HEK293 (cell line): Measurements from ENCODE around the gene EIF4ENIF1.
A peak's percentile ranks its signal among the peaks of the same experiment; 100 is the strongest.

Experiments
- CTCF ChIA-PET: fragments of 350-600 bp; formaldehyde crosslinking; extraction: SDS; loops from one replicate; lab custom pipeline; 2021; ENCODE audit warnings: antibody characterized with exemption; lab: Yijun Ruan, JAX
- POLR2A ChIA-PET: fragments of 300-600 bp; formaldehyde crosslinking; extraction: SDS; loops from one replicate; lab custom pipeline; 2020; ENCODE audit warnings: antibody characterized with exemption, inconsistent platforms; lab: Yijun Ruan, JAX
- H3K27ac ChIP-seq: fragments of 200-500 bp; sonication (Bioruptor generic); 2 replicates; pipeline ENCODE4 v1.5.1; 2014; ENCODE audit warnings: low read depth, low read length, control low read depth, inconsistent platforms; ENCODE audit errors: extremely low read depth
- H3K36me3 ChIP-seq, 2 experiments: fragments of 200-500 bp in 1 of 2; sonication (Bioruptor generic) in 1 of 2; 1 replicate in 1 of 2; 2 replicates in 1 of 2; pipeline ENCODE4 v1.5.1; 2014 to 2017; ENCODE audit warnings: inconsistent platforms in 2 of 2, low read length in 2 of 2; ENCODE audit not compliant: control insufficient read depth in 2 of 2, insufficient read depth in 1 of 2
- H3K4me1 ChIP-seq: fragments of 200-500 bp; sonication (Bioruptor generic); 2 replicates; pipeline ENCODE4 v1.5.1; 2014; ENCODE audit warnings: mild to moderate bottlenecking, low read length, inconsistent platforms; ENCODE audit not compliant: control insufficient read depth, insufficient read depth
- H3K4me3 ChIP-seq: 2 replicates; pipeline ENCODE4 v1.5.1; 2011; ENCODE audit warnings: low read depth, mild to moderate bottlenecking, control low read depth, low read length, moderate library complexity
- H3K9me3 ChIP-seq: fragments of 200-500 bp; sonication (Bioruptor generic); 2 replicates; pipeline ENCODE4 v1.5.1; 2014; ENCODE audit warnings: low read depth, low read length, inconsistent platforms; ENCODE audit not compliant: control insufficient read depth, insufficient read depth
- EGR2 ChIP-seq: fragments of 450-650 bp; formaldehyde crosslinking; IDR thresholded peaks from 2 replicates; pipeline ENCODE4 v1.5.1; 2016; ENCODE audit warnings: low read depth, missing biosample characterization, missing genetic modification characterization
- FEZF1 ChIP-seq: fragments of 450-650 bp; formaldehyde crosslinking; IDR thresholded peaks from 2 replicates; pipeline ENCODE4 v1.5.1; 2016; ENCODE audit warnings: missing biosample characterization, missing genetic modification characterization
- GLIS1 ChIP-seq: fragments of 450-650 bp; formaldehyde crosslinking; IDR thresholded peaks from 2 replicates; pipeline ENCODE4 v1.5.1; 2016; ENCODE audit warnings: missing biosample characterization, missing genetic modification characterization
- OVOL3 ChIP-seq: fragments of 450-650 bp; formaldehyde crosslinking; IDR thresholded peaks from 2 replicates; pipeline ENCODE4 v1.5.1; 2016; ENCODE audit warnings: missing biosample characterization, missing genetic modification characterization
- TRIM28 ChIP-seq: IDR thresholded peaks from 2 replicates; pipeline ENCODE4 v1.6.1; 2011; ENCODE audit warnings: low read length, control low read depth, borderline replicate concordance
- ZBTB20 ChIP-seq: fragments of 450-650 bp; formaldehyde crosslinking; IDR thresholded peaks from 2 replicates; pipeline ENCODE4 v1.5.1; 2016; ENCODE audit warnings: missing biosample characterization, missing genetic modification characterization
- ZBTB7A ChIP-seq: fragments of 450-650 bp; formaldehyde crosslinking; IDR thresholded peaks from 2 replicates; pipeline ENCODE4 v1.5.1; 2016; ENCODE audit warnings: low read depth, missing biosample characterization, missing genetic modification characterization
- ZFP37 ChIP-seq: fragments of 450-650 bp; formaldehyde crosslinking; IDR thresholded peaks from 2 replicates; pipeline ENCODE4 v1.5.1; 2016; ENCODE audit warnings: missing biosample characterization, missing genetic modification characterization
- ZFP41 ChIP-seq: fragments of 450-650 bp; formaldehyde crosslinking; IDR thresholded peaks from 2 replicates; pipeline ENCODE4 v1.5.1; 2016; ENCODE audit warnings: missing biosample characterization, missing genetic modification characterization, borderline replicate concordance
- ZFP69B ChIP-seq: fragments of 450-650 bp; formaldehyde crosslinking; IDR thresholded peaks from 2 replicates; pipeline ENCODE4 v1.5.1; 2016; ENCODE audit warnings: missing biosample characterization, missing genetic modification characterization
- ZNF133 ChIP-seq: fragments of 450-650 bp; formaldehyde crosslinking; IDR thresholded peaks from 2 replicates; pipeline ENCODE4 v1.5.1; 2016; ENCODE audit warnings: missing biosample characterization, missing genetic modification characterization
- ZNF146 ChIP-seq: fragments of 450-650 bp; formaldehyde crosslinking; IDR thresholded peaks from 2 replicates; pipeline ENCODE4 v1.5.1; 2016; ENCODE audit warnings: missing biosample characterization, missing genetic modification characterization
- ZNF2 ChIP-seq: fragments of 450-650 bp; formaldehyde crosslinking; IDR thresholded peaks from 2 replicates; pipeline ENCODE4 v1.5.1; 2016; ENCODE audit warnings: missing biosample characterization, missing genetic modification characterization
- ZNF311 ChIP-seq: fragments of 450-650 bp; formaldehyde crosslinking; IDR thresholded peaks from 2 replicates; pipeline ENCODE4 v1.5.1; 2017; ENCODE audit warnings: missing biosample characterization, missing genetic modification characterization, borderline replicate concordance
- ZNF335 ChIP-seq: fragments of 450-650 bp; formaldehyde crosslinking; conservative IDR thresholded peaks from 2 replicates; pipeline ENCODE4 v1.5.1; 2016; ENCODE audit warnings: missing biosample characterization, missing genetic modification characterization
- ZNF341 ChIP-seq: fragments of 450-650 bp; formaldehyde crosslinking; IDR thresholded peaks from 2 replicates; pipeline ENCODE4; 2016; ENCODE audit warnings: low read depth, missing biosample characterization, missing genetic modification characterization
- ZNF404 ChIP-seq: fragments of 450-650 bp; formaldehyde crosslinking; IDR thresholded peaks from 2 replicates; pipeline ENCODE4 v1.5.1; 2017; ENCODE audit warnings: missing biosample characterization, missing genetic modification characterization
- ZNF549 ChIP-seq: fragments of 450-650 bp; IDR thresholded peaks from 2 replicates; pipeline ENCODE4 v1.5.1; 2018; ENCODE audit warnings: missing biosample characterization, missing genetic modification characterization, mild to moderate bottlenecking, inconsistent platforms, moderate library complexity
- ZNF600 ChIP-seq: fragments of 450-650 bp; formaldehyde crosslinking; IDR thresholded peaks from 2 replicates; pipeline ENCODE4 v1.5.1; 2016; ENCODE audit warnings: missing biosample characterization, missing genetic modification characterization
- ZNF623 ChIP-seq: fragments of 450-650 bp; formaldehyde crosslinking; IDR thresholded peaks from 2 replicates; pipeline ENCODE4 v1.5.1; 2016; ENCODE audit warnings: missing biosample characterization, missing genetic modification characterization
- ZNF624 ChIP-seq: fragments of 450-650 bp; formaldehyde crosslinking; IDR thresholded peaks from 2 replicates; pipeline ENCODE4 v1.5.1; 2017; ENCODE audit warnings: missing biosample characterization, missing genetic modification characterization
- ZNF629 ChIP-seq: fragments of 450-650 bp; formaldehyde crosslinking; IDR thresholded peaks from 2 replicates; pipeline ENCODE4 v1.5.1; 2017; ENCODE audit warnings: missing biosample characterization, missing genetic modification characterization
- ZNF660 ChIP-seq: fragments of 450-650 bp; IDR thresholded peaks from 2 replicates; pipeline ENCODE4 v1.5.1; 2018; ENCODE audit warnings: missing biosample characterization, mild to moderate bottlenecking, missing genetic modification characterization
- ZNF707 ChIP-seq: fragments of 450-650 bp; formaldehyde crosslinking; IDR thresholded peaks from 2 replicates; pipeline ENCODE4 v1.5.1; 2016; ENCODE audit warnings: missing biosample characterization, missing genetic modification characterization
- ZNF76 ChIP-seq: fragments of 450-650 bp; formaldehyde crosslinking; IDR thresholded peaks from 2 replicates; pipeline ENCODE4; 2016; ENCODE audit warnings: low read depth, missing biosample characterization, missing genetic modification characterization, borderline replicate concordance
- ZNF768 ChIP-seq: fragments of 450-650 bp; formaldehyde crosslinking; IDR thresholded peaks from 2 replicates; pipeline ENCODE4 v1.5.1; 2018; ENCODE audit warnings: missing biosample characterization, mild to moderate bottlenecking, missing genetic modification characterization
- TF ChIP-seq, protein P1 (sequence below): fragments of 450-650 bp; IDR thresholded peaks from 2 replicates; pipeline ENCODE4 v1.5.1; 2018; ENCODE audit warnings: missing biosample characterization, mild to moderate bottlenecking, missing genetic modification characterization
- TF ChIP-seq, protein P2 (sequence below): fragments of 450-650 bp; formaldehyde crosslinking; IDR thresholded peaks from 2 replicates; pipeline ENCODE4 v1.5.1; 2017; ENCODE audit warnings: missing biosample characterization, mild to moderate bottlenecking, missing genetic modification characterization, moderate library complexity
- TF ChIP-seq, protein P3 (sequence below): fragments of 450-650 bp; formaldehyde crosslinking; IDR thresholded peaks from 2 replicates; pipeline ENCODE4 v1.5.1; 2016; ENCODE audit warnings: missing biosample characterization, missing genetic modification characterization, borderline replicate concordance
- TF ChIP-seq, protein P4 (sequence below): fragments of 450-650 bp; formaldehyde crosslinking; IDR thresholded peaks from 2 replicates; pipeline ENCODE4 v1.5.1; 2016; ENCODE audit warnings: missing biosample characterization, missing genetic modification characterization
- TF ChIP-seq, protein P5 (sequence below): fragments of 450-650 bp; formaldehyde crosslinking; IDR thresholded peaks from 2 replicates; pipeline ENCODE4 v1.5.1; 2016; ENCODE audit warnings: missing biosample characterization, missing genetic modification characterization, borderline replicate concordance

EIF4ENIF1 gene

DNA sequence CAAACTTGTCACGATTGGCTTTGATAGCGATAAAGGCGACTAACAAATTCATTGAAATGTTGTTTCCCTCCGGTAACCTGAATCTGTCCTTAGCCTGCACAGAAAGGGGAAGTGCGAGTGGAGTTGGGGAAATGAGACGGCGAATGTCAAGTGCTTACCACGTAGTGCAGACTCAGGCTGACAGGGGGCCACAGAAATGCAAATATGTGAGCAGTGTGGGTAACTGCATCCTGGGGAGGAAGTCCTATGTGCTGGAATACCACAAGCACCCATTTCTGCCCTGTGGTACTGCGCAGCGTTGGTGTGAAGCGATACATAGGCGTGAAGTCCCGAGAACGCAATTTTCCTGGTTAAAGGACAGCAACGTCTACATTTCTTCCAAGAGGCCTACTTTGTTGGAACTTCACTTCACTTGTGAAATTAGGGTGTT is 869 bp upstream of the EIF4ENIF1 start:
- ChIA-PET POLR2A (interaction anchor here (1.3 kb wide), 1 partner anchor 140 kb away, joined by 4 read pairs; no protein-coding TSS in a partner anchor), CTCF (interaction anchor here (1.4 kb wide), 1 partner anchor 11 kb away, joined by 3 read pairs; no protein-coding TSS in a partner anchor)
- Histone ChIP-seq H3K4me3 (peak overlapping the region; percentile 95), H3K9me3 (no peaks in the 10 kb centered on the region), H3K27ac (peak overlapping the region; percentile 88), H3K36me3 (peaks cover 16 to 28% of the 10 kb centered on the region in 2 experiments; a peak in 2 of 3 replicates), H3K4me1 (peaks cover 2% of the 10 kb centered on the region; the same call in 1 of the 2 replicates)
- no peak for TF ChIP-seq ZFP37 (tag by site-specific recombination)
- TF ChIP-seq ZFP69B (tag by site-specific recombination) = no peak
- no peak for TF ChIP-seq ZNF404 (tag by site-specific recombination)
- TF ChIP-seq ZNF76 (tag by site-specific recombination) = peak; percentile 86; the same call in 1 of the 2 replicates
- TF ChIP-seq ZNF335 (tag by site-specific recombination) = peak; percentile 75
- no peak for TF ChIP-seq ZNF768 (tag by site-specific recombination)
- no peak for TF ChIP-seq ZNF311
- no peak for TF ChIP-seq ZNF146 (tag by site-specific recombination)
- peak; percentile 98 for TF ChIP-seq ZNF600
- TF ChIP-seq ZNF549 (tag by site-specific recombination) = no peak
- TF ChIP-seq OVOL3 = no peak
- no peak for TF ChIP-seq ZNF624 (tag by site-specific recombination)
- peak; percentile 85 for TF ChIP-seq ZBTB20 (tag by site-specific recombination)
- TF ChIP-seq GLIS1 (tag by site-specific recombination) = peak; percentile 65
- TF ChIP-seq EGR2 (tag by site-specific recombination) = no peak
- TF ChIP-seq ZNF2 = no peak; the same call in 1 of the 2 replicates
- TF ChIP-seq ZNF341 (tag by site-specific recombination) = peak; percentile 98
- TF ChIP-seq TRIM28 = no peak
- no peak for TF ChIP-seq ZFP41
- TF ChIP-seq ZNF707 (tag by site-specific recombination) = no peak
- TF ChIP-seq FEZF1 (tag by site-specific recombination) = no peak
- TF ChIP-seq, protein P1, sequence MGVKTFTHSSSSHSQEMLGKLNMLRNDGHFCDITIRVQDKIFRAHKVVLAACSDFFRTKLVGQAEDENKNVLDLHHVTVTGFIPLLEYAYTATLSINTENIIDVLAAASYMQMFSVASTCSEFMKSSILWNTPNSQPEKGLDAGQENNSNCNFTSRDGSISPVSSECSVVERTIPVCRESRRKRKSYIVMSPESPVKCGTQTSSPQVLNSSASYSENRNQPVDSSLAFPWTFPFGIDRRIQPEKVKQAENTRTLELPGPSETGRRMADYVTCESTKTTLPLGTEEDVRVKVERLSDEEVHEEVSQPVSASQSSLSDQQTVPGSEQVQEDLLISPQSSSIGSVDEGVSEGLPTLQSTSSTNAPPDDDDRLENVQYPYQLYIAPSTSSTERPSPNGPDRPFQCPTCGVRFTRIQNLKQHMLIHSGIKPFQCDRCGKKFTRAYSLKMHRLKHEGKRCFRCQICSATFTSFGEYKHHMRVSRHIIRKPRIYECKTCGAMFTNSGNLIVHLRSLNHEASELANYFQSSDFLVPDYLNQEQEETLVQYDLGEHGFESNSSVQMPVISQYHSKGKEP (tag by site-specific recombination) = 0 out of 2 replicates have a peak, but pooled peaks have one; percentile 33
- TF ChIP-seq ZNF629 = peak; percentile 39
- TF ChIP-seq, protein P2, sequence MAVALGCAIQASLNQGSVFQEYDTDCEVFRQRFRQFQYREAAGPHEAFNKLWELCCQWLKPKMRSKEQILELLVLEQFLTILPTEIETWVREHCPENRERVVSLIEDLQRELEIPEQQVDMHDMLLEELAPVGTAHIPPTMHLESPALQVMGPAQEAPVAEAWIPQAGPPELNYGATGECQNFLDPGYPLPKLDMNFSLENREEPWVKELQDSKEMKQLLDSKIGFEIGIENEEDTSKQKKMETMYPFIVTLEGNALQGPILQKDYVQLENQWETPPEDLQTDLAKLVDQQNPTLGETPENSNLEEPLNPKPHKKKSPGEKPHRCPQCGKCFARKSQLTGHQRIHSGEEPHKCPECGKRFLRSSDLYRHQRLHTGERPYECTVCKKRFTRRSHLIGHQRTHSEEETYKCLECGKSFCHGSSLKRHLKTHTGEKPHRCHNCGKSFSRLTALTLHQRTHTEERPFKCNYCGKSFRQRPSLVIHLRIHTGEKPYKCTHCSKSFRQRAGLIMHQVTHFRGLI (tag by site-specific recombination) = no peak
- TF ChIP-seq, protein P3, sequence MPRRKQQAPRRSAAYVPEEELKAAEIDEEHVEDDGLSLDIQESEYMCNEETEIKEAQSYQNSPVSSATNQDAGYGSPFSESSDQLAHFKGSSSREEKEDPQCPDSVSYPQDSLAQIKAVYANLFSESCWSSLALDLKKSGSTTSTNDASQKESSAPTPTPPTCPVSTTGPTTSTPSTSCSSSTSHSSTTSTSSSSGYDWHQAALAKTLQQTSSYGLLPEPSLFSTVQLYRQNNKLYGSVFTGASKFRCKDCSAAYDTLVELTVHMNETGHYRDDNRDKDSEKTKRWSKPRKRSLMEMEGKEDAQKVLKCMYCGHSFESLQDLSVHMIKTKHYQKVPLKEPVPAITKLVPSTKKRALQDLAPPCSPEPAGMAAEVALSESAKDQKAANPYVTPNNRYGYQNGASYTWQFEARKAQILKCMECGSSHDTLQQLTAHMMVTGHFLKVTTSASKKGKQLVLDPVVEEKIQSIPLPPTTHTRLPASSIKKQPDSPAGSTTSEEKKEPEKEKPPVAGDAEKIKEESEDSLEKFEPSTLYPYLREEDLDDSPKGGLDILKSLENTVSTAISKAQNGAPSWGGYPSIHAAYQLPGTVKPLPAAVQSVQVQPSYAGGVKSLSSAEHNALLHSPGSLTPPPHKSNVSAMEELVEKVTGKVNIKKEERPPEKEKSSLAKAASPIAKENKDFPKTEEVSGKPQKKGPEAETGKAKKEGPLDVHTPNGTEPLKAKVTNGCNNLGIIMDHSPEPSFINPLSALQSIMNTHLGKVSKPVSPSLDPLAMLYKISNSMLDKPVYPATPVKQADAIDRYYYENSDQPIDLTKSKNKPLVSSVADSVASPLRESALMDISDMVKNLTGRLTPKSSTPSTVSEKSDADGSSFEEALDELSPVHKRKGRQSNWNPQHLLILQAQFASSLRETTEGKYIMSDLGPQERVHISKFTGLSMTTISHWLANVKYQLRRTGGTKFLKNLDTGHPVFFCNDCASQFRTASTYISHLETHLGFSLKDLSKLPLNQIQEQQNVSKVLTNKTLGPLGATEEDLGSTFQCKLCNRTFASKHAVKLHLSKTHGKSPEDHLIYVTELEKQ (tag by site-specific recombination) = no peak
- TF ChIP-seq ZNF623 (tag by site-specific recombination) = no peak
- TF ChIP-seq ZNF133 = no peak
- no peak for TF ChIP-seq ZBTB7A (tag by site-specific recombination)
- TF ChIP-seq, protein P4, sequence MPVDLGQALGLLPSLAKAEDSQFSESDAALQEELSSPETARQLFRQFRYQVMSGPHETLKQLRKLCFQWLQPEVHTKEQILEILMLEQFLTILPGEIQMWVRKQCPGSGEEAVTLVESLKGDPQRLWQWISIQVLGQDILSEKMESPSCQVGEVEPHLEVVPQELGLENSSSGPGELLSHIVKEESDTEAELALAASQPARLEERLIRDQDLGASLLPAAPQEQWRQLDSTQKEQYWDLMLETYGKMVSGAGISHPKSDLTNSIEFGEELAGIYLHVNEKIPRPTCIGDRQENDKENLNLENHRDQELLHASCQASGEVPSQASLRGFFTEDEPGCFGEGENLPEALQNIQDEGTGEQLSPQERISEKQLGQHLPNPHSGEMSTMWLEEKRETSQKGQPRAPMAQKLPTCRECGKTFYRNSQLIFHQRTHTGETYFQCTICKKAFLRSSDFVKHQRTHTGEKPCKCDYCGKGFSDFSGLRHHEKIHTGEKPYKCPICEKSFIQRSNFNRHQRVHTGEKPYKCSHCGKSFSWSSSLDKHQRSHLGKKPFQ (tag by site-specific recombination) = peak; percentile 93
- no peak for TF ChIP-seq ZNF660 (tag by site-specific recombination)
- TF ChIP-seq, protein P5, sequence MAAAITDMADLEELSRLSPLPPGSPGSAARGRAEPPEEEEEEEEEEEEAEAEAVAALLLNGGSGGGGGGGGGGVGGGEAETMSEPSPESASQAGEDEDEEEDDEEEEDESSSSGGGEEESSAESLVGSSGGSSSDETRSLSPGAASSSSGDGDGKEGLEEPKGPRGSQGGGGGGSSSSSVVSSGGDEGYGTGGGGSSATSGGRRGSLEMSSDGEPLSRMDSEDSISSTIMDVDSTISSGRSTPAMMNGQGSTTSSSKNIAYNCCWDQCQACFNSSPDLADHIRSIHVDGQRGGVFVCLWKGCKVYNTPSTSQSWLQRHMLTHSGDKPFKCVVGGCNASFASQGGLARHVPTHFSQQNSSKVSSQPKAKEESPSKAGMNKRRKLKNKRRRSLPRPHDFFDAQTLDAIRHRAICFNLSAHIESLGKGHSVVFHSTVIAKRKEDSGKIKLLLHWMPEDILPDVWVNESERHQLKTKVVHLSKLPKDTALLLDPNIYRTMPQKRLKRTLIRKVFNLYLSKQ (tag by site-specific recombination) = no peak
